HG03575 (cell line): ENCODE results near the gene PALLD.
"Not testable (repeated sequence)": the region's sequence is repeated elsewhere in the genome, so short reads cannot be mapped to it uniquely, and the experiment has no call there.

Experiments used
- ATAC-seq: cut with Tn5 transposase; IDR thresholded peaks from one replicate; pipeline ENCODE4 v1.9.1; 2021; ENCODE audit not compliant: unreplicated experiment, insufficient number of reproducible peaks, low FRiP score; ENCODE audit errors: extremely low read depth

PALLD gene

DNA sequence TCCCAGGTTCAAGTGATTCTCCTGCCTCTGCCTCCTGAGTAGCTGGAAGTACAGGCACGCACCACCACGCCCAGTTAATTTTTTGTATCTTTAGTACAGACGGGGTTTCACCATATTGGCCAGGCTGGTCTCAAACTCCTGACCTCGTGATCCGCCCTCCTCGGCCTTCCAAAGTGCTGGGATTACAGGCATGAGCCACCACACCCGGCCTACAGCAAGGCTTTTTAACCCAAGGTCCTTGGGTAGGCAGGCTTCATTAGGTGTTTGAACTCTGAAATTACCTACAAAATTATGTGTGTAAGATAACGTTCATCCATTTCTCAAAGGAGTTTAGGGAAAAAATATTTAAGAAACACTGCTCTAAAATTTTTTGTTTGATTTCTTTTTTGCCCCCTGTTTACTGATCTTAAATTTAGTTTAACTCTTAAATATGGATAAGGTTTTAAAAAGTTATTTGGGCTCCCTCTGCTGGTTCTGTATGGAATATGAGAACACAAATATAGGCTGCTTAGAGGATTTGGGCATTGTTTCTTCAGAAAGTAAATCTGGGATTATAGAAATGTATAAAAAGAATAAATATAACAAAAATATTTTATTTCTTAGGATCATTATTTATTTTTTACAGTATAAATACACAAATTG lies 420.4 kb downstream of the PALLD start:
- no peak for ATAC-seq

GRCh38 chr4:168919706-168920324 lies 423.0 kb downstream of the PALLD start:
- ATAC-seq, result no peak

GRCh38 chr4:168920441-168921065 lies 423.7 kb downstream of the PALLD start:
- no peak for ATAC-seq

- peak; percentile 87 for ATAC-seq
Observed at GRCh38 chr4:168923526-168924194, 426.8 kb downstream of the PALLD start.

DNA sequence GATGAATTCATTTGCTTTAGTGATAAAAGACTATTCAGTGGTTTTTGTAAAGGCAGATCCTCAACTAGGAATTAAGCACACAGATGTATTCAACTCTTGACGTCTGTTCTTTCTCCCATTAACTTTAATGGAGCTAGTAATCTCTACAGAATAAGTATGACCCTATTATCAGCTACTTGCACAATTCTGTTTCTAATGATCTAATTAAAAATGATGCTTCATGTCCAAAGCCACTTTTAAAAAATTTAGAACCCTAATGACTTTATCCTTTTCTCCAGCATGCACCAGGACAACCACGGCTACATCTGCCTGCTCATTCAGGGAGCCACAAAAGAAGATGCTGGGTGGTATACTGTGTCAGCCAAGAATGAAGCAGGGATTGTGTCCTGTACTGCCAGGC lies 427.8 kb downstream of the PALLD start:
- no peak for ATAC-seq

DNA sequence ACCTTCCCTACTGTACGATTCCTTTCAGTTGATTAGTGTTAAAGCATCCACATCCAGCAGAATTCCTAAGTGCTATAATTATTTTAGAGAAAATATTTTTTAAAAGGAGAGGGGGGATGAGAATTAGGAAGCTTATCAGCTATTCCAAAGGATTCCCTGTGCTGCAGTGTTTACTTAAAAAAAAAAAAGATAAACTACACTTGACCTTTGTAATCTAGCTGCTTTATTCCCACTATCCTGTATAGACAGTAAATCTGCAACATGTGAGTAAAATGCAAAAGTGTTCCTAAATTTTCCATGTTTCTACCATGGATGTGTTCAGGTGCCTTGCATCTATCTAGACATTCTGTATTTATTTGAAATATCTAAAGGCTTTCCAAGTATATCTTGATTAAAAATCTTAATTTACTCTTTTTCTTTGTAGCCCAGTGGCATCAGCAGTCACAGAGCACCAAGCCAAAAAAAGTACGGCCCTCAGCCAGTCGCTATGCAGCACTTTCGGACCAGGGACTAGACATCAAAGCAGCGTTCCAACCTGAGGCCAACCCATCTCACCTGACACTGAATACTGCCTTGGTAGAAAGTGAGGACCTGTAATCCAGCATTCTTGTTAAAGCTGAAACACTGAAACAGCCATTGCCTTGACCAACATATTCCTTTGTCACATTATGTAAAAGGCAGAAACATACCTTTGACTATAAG lies 429.1 kb downstream of the PALLD start:
- ATAC-seq, result no peak

- ATAC-seq, result no peak
Observed at GRCh38 chr4:168928346-168928745, 431.5 kb downstream of the PALLD start.

GRCh38 chr4:168928875-168929274 lies 432.0 kb downstream of the PALLD start:
- no peak for ATAC-seq

- ATAC-seq, result no peak
Observed at GRCh38 chr4:168930413-168931196, 433.8 kb downstream of the PALLD start.

DNA sequence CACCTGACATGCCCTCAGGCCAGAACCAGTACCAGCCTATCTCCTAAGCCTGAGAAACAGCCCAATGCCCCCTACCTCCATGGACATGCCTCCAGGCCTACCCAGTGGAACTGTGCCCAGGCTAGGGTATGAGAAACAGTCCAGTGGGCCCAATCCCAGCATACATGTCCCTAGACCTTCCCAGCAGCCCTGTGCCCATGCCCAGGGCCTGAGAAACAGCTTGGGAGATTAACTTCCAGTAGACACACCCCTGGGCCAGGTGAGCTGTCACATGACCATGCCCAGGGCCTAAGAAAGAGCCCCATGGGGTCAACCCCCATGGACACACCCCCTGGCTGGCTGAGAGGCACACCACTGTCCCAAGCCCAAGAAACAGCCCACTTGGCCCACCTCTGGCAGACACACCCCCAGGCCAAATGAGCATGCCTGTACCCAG lies 434.4 kb downstream of the PALLD start:
- ATAC-seq, result no peak

DNA sequence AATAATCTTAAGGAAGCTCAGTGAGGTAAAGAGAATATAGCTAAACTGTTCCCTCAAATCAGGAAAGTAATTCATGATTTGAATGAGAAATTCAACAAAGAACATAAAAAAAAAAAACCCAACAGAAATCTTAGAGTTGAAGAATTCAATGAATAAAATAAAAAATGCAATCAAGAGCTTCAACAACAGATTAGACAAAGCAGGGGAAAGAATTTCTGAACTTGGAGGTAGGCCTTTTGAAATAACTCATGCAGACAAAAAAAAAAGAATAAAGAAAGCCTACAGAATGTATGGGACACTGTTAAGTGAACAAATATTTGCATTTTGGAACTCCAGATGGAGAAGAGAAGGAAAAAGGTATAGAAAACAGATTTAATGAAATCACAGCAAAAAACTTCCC lies 435.3 kb downstream of the PALLD start:
- ATAC-seq, result no peak

GRCh38 chr4:168933423-168933822 lies 436.6 kb downstream of the PALLD start:
- ATAC-seq, result no peak

DNA sequence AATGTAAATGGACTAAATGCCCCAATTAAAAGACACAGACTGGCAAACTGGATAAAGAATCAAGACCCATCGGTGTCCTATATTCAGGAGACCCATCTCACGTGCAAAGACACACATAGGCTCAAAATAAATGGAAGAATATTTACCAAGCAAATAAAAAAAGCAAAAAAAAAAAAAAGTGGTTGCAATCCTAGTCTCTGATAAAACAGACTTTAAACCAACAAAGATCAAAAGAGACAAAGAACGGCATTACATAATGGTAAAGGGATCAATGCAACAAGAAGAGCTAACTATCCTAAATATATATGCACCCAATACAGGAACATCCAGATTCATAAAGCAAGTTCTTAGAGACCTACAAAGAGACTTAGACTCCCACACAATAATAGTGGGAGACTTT lies 440.6 kb downstream of the PALLD start:
- ATAC-seq, result not testable (repeated sequence)

- no peak for ATAC-seq
Observed at GRCh38 chr4:168942985-168943384, 446.1 kb downstream of the PALLD start.

GRCh38 chr4:168945291-168945690 lies 448.4 kb downstream of the PALLD start:
- ATAC-seq, result no peak

DNA sequence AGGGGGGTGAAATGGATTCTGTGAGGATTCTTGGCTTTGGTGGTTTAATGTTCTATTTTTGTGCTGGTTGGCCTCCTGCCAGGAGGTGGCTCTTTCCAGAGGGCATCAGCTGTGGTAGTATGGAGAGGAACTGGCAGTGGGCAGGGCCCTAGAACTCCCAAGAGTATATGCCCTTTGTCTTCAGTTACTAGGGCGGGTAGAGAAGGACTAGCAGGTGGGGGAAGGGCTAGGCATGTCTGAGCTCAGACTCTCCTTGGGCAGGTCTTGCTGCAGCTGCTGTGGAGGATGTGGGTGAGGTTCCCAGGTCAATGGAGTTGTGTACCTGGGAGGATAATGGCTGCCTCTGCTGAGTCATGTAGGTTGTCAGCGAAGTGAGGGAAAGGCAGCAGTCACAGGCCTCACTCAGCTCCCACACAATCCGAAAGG lies 456.0 kb downstream of the PALLD start:
- ATAC-seq, result not testable (repeated sequence)

DNA sequence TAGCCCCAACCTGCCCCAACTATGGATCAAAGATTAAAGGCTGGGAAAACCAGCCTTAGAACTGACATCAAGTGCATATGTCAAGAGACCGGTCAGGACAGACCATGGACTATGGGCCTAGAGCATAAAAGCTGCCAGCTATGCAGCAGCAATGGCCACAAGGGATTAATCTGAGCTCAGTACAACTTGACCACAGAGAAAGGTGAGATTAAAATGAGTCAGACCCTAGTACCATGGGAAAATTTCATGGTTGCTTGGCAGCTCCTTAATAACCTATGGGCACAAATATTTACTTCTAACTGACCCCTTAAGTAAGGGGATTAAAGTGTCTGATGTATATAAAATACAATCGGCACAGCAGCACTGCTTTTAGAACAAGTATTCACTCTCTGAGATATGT lies 458.8 kb downstream of the PALLD start:
- ATAC-seq, result no peak

GRCh38 chr4:168960716-168961115 lies 463.9 kb downstream of the PALLD start:
- no peak for ATAC-seq

DNA sequence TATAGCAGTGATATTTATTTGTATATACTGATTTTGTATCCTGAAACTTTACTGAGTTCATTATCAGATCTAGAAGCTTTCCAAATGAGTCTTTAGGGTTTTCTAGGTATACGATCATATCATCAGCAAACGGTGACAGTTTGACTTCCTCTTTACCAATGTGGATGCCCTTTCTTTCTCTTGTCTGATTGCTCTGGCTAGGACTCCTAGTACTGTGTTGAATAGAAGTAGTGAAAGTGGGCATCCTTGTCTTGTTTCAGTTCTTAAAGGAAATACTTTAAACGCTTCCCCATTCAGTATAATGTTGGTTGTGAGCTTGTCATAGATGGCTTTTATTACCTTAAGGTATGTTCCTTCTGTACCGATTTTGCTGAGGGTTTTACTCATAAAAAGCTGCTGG lies 475.7 kb downstream of the PALLD start:
- no peak for ATAC-seq
